ENCODE results near the gene SLC46A3.
"Not testable (repeated sequence)": the region's sequence is repeated elsewhere in the genome, so short reads cannot be mapped to it uniquely, and the experiment has no call there.

Gene SLC46A3

DNA sequence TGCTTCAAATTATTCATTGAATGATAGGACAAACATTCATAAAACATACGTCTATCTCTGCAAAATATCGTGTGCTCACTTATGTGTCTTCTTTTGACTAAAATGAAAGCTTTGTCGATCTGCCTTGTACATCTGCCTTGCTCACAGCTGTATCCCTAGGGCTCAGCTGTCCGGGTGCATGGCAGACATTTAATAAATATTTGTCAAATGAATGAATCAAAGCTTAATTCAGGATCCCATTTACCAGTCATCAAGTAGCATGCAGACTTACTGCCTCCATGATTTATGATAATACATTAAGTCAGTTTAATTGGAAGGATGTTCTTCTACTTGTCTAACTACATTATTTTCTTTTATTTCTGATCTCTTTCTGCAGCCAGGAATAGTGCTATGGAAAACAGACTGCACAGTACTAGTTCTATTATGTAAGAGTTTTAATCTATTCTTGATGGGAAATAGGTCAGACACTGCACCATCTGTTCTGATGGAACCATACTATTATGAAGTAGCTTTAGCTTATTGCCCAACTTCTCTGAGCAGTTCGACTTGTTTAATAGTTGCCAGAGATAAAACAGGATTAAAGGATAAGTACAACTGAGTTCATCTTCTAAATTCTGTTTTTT, 13.2 kb downstream of the SLC46A3 start:
- no peaks in the 10 kb centered on the region for H3K27me3 ChIP-seq (ENCODE audit: low read depth, low read length)
- H3K36me3 ChIP-seq (ENCODE audit: control insufficient read depth in 1 of 2, insufficient read depth in 2 of 2, low read length in 2 of 2), result peaks cover 17 to 36% of the 10 kb centered on the region in 2 donors
- H3K4me1 ChIP-seq (ENCODE audit: control insufficient read depth in 1 of 2, insufficient read depth in 2 of 2, low read length in 2 of 2), result no peaks in the 10 kb centered on the region
- no peaks in the 10 kb centered on the region for H3K9me3 ChIP-seq (ENCODE audit: control insufficient read depth in 1 of 2, low read length in 2 of 2)
- no peak overlapping the region for H3K4me3 ChIP-seq (ENCODE audit: low read depth in 1 of 2, low read length in 2 of 2)
- no peak overlapping the region for H3K27ac ChIP-seq (ENCODE audit: low read length)

- Histone ChIP-seq H3K27me3 (ENCODE audit: low read depth, low read length) (no peaks in the 10 kb centered on the region), H3K4me1 (ENCODE audit: control insufficient read depth in 1 of 2, insufficient read depth in 2 of 2, low read length in 2 of 2) (no peaks in the 10 kb centered on the region), H3K36me3 (ENCODE audit: control insufficient read depth in 1 of 2, insufficient read depth in 2 of 2, low read length in 2 of 2) (peaks cover 24 to 37% of the 10 kb centered on the region in 2 donors), H3K27ac (ENCODE audit: low read length) (no peak overlapping the region), H3K9me3 (ENCODE audit: control insufficient read depth in 1 of 2, low read length in 2 of 2) (no peaks in the 10 kb centered on the region), H3K4me3 (ENCODE audit: low read depth in 1 of 2, low read length in 2 of 2) (no peak overlapping the region)
These were observed 13.9 kb downstream of the SLC46A3 start for GRCh38 chr13:28704919-28705318.

DNA sequence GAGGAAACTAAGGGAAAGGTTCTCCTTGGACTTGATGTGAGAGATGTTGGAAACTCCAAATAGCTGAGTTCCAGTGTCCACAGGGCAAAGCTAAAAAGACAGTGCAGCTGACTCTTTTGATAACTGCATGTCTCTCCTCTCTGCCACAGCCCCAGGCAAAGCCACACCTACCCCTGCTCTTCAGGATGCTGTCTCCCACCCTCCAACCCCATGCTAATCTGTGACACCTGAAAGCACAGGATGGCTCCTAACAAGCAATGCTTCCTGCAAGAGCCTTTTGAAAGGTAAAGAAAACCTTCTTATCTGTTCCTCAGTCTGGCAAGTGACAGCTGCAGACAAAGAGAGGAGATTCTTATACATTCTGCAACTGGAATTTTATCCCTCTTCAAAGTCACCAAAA, 14.5 kb downstream of the SLC46A3 start:
- Histone ChIP-seq H3K27ac (ENCODE audit: low read length) (no peak overlapping the region), H3K27me3 (ENCODE audit: low read depth, low read length) (no peaks in the 10 kb centered on the region), H3K36me3 (ENCODE audit: control insufficient read depth in 1 of 2, insufficient read depth in 2 of 2, low read length in 2 of 2) (peaks cover 24 to 36% of the 10 kb centered on the region in 2 donors)

DNA sequence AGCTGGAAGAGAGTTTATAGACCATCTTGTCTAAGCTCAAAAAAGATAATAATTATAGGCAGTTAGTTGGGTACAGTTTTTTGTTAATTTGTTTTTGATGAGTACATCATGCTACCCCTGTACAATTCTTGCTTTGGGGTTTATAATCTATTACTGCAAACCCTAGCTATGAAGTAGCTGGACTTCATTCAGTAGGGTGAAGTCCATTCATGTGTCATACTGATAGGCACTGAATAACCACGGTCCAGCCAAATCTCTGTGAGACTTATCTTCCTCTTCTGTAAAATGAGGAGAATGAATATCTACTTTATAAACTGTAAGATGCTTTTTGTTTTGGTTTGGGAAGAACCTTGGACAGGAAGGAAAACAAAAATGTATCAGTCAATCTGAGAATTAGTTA, 19.5 kb downstream of the SLC46A3 start:
- Histone ChIP-seq H3K4me3 (ENCODE audit: low read depth in 1 of 2, low read length in 2 of 2) (no peak overlapping the region), H3K36me3 (ENCODE audit: control insufficient read depth in 1 of 2, insufficient read depth in 2 of 2, low read length in 2 of 2) (peaks cover 32 to 40% of the 10 kb centered on the region in 2 donors), H3K4me1 (ENCODE audit: control insufficient read depth in 1 of 2, insufficient read depth in 2 of 2, low read length in 2 of 2) (no peaks in the 10 kb centered on the region)

More for the DNA sequence above, 14.5 kb downstream of the SLC46A3 start:
- Histone ChIP-seq H3K4me3 (ENCODE audit: low read depth in 1 of 2, low read length in 2 of 2) (no peak overlapping the region), H3K4me1 (ENCODE audit: control insufficient read depth in 1 of 2, insufficient read depth in 2 of 2, low read length in 2 of 2) (no peaks in the 10 kb centered on the region), H3K9me3 (ENCODE audit: control insufficient read depth in 1 of 2, low read length in 2 of 2) (no peaks in the 10 kb centered on the region)

GRCh38 chr13:28697441-28697840, 21.3 kb downstream of the SLC46A3 start:
- Histone ChIP-seq H3K9me3 (ENCODE audit: control insufficient read depth in 1 of 2, low read length in 2 of 2) (no peaks in the 10 kb centered on the region), H3K36me3 (ENCODE audit: control insufficient read depth in 1 of 2, insufficient read depth in 2 of 2, low read length in 2 of 2) (peaks cover 27 to 30% of the 10 kb centered on the region in 2 donors), H3K4me1 (ENCODE audit: control insufficient read depth in 1 of 2, insufficient read depth in 2 of 2, low read length in 2 of 2) (no peaks in the 10 kb centered on the region), H3K4me3 (ENCODE audit: low read depth in 1 of 2, low read length in 2 of 2) (no peak overlapping the region), H3K27me3 (ENCODE audit: low read depth, low read length) (no peaks in the 10 kb centered on the region), H3K27ac (ENCODE audit: low read length) (no peak overlapping the region)

More for the DNA sequence above, 19.5 kb downstream of the SLC46A3 start:
- Histone ChIP-seq H3K27me3 (ENCODE audit: low read depth, low read length) (no peaks in the 10 kb centered on the region), H3K27ac (ENCODE audit: low read length) (no peak overlapping the region), H3K9me3 (ENCODE audit: control insufficient read depth in 1 of 2, low read length in 2 of 2) (no peaks in the 10 kb centered on the region)

DNA sequence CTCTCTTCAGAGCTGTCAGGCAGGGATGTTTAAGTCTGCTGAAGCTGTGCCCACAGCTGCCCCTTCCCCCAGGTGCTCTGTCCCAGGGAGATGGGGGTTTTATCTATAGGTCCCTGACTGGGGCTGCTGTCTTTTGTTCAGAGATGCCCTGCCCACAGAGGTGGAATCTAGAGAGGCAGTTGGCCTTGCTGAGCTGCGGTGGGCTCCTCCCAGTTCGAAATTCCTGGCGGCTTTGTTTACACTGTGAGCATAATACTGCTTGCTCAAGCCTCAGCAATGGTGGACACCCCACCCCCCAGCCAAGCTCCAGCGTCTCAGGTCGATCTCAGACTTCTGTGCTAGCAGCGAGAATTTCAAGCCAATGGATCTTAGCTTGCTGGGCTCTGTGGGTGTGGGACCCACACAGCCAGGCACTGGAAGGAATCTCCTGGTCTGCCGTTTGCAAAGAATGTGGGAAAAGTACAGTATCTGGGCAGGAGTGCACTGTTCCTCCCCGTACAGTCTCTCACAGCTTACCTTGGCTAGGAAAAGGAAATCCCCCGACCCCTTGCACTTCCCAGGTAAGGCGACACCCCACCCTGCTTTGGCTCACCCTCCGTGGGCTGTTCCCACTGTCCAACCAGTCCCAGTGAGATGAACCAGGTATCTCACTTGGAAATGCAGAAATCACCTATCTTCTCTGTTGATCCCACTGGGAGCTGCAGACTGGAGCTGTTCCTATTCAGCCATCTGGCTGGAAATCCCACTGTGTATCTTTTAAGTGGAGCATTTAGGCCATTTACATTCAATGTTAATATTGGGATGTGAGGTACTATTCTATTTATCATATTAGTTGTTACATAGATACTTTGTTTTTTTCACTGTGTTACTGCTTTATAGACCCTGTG, 24.9 kb downstream of the SLC46A3 start:
- not testable (repeated sequence) for H3K27me3 ChIP-seq (ENCODE audit: low read depth, low read length); H3K27ac ChIP-seq (ENCODE audit: low read length); H3K4me3 ChIP-seq (ENCODE audit: low read depth in 1 of 2, low read length in 2 of 2); H3K9me3 ChIP-seq (ENCODE audit: control insufficient read depth in 1 of 2, low read length in 2 of 2); H3K4me1 ChIP-seq (ENCODE audit: control insufficient read depth in 1 of 2, insufficient read depth in 2 of 2, low read length in 2 of 2); H3K36me3 ChIP-seq (ENCODE audit: control insufficient read depth in 1 of 2, insufficient read depth in 2 of 2, low read length in 2 of 2)

- no peak overlapping the region for H3K4me3 ChIP-seq (ENCODE audit: low read depth in 1 of 2, low read length in 2 of 2)
- no peaks in the 10 kb centered on the region for H3K27me3 ChIP-seq (ENCODE audit: low read depth, low read length)
- no peak overlapping the region for H3K27ac ChIP-seq (ENCODE audit: low read length)
- no peaks in the 10 kb centered on the region for H3K9me3 ChIP-seq (ENCODE audit: control insufficient read depth in 1 of 2, low read length in 2 of 2)
- no peaks in the 10 kb centered on the region for H3K4me1 ChIP-seq (ENCODE audit: control insufficient read depth in 1 of 2, insufficient read depth in 2 of 2, low read length in 2 of 2)
- no peaks in the 10 kb centered on the region for H3K36me3 ChIP-seq (ENCODE audit: control insufficient read depth in 1 of 2, insufficient read depth in 2 of 2, low read length in 2 of 2)
These were observed 32.9 kb downstream of the SLC46A3 start for GRCh38 chr13:28685892-28686291.

GRCh38 chr13:28685114-28685513, 33.7 kb downstream of the SLC46A3 start:
- H3K36me3 ChIP-seq (ENCODE audit: control insufficient read depth in 1 of 2, insufficient read depth in 2 of 2, low read length in 2 of 2), result peaks cover 0 to 4% of the 10 kb centered on the region in 2 donors
- H3K27ac ChIP-seq (ENCODE audit: low read length), result no peak overlapping the region
- H3K4me3 ChIP-seq (ENCODE audit: low read depth in 1 of 2, low read length in 2 of 2), result no peak overlapping the region
- no peaks in the 10 kb centered on the region for H3K27me3 ChIP-seq (ENCODE audit: low read depth, low read length)
- no peaks in the 10 kb centered on the region for H3K4me1 ChIP-seq (ENCODE audit: control insufficient read depth in 1 of 2, insufficient read depth in 2 of 2, low read length in 2 of 2)
- H3K9me3 ChIP-seq (ENCODE audit: control insufficient read depth in 1 of 2, low read length in 2 of 2), result no peaks in the 10 kb centered on the region

- Histone ChIP-seq H3K4me3 (ENCODE audit: low read depth in 1 of 2, low read length in 2 of 2) (no peak overlapping the region), H3K27me3 (ENCODE audit: low read depth, low read length) (no peaks in the 10 kb centered on the region), H3K36me3 (ENCODE audit: control insufficient read depth in 1 of 2, insufficient read depth in 2 of 2, low read length in 2 of 2) (peaks cover 0 to 9% of the 10 kb centered on the region in 2 donors), H3K9me3 (ENCODE audit: control insufficient read depth in 1 of 2, low read length in 2 of 2) (no peaks in the 10 kb centered on the region), H3K27ac (ENCODE audit: low read length) (no peak overlapping the region), H3K4me1 (ENCODE audit: control insufficient read depth in 1 of 2, insufficient read depth in 2 of 2, low read length in 2 of 2) (no peaks in the 10 kb centered on the region)
These were observed 34.5 kb downstream of the SLC46A3 start for GRCh38 chr13:28684257-28684656.

DNA sequence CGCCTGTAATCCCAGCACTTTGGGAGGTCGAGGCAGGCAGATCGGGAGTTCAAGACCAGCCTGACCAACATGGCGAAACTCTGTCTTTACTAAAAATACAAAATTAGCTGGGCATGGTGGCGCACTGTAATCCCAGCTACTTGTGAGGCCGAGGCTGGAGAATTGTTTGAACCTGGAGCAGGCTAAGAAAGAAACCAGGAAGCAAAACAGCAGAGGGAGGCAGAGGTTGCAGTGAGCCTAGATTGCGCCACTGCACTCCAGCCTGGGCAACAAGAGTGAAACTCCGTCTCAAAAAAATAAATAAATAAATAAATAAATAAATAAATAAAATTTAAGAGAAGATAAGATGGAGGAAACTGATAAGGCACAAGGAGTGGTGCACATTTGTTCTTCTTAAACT, 35.6 kb downstream of the SLC46A3 start:
- not testable (repeated sequence) for H3K4me1 ChIP-seq (ENCODE audit: control insufficient read depth in 1 of 2, insufficient read depth in 2 of 2, low read length in 2 of 2); H3K4me3 ChIP-seq (ENCODE audit: low read depth in 1 of 2, low read length in 2 of 2); H3K27me3 ChIP-seq (ENCODE audit: low read depth, low read length); H3K27ac ChIP-seq (ENCODE audit: low read length); H3K9me3 ChIP-seq (ENCODE audit: control insufficient read depth in 1 of 2, low read length in 2 of 2)
- peaks cover 0 to 16% of the 10 kb centered on the region in 2 donors for H3K36me3 ChIP-seq (ENCODE audit: control insufficient read depth in 1 of 2, insufficient read depth in 2 of 2, low read length in 2 of 2)

- Histone ChIP-seq H3K9me3 (ENCODE audit: control insufficient read depth in 1 of 2, low read length in 2 of 2) (no peaks in the 10 kb centered on the region), H3K27me3 (ENCODE audit: low read depth, low read length) (no peaks in the 10 kb centered on the region), H3K4me1 (ENCODE audit: control insufficient read depth in 1 of 2, insufficient read depth in 2 of 2, low read length in 2 of 2) (no peaks in the 10 kb centered on the region), H3K36me3 (ENCODE audit: control insufficient read depth in 1 of 2, insufficient read depth in 2 of 2, low read length in 2 of 2) (peaks cover 5 to 35% of the 10 kb centered on the region in 2 donors), H3K4me3 (ENCODE audit: low read depth in 1 of 2, low read length in 2 of 2) (no peak overlapping the region), H3K27ac (ENCODE audit: low read length) (no peak overlapping the region)
These were observed 38.2 kb downstream of the SLC46A3 start for GRCh38 chr13:28680541-28680940.
